Activated naive CD4-positive, alpha-beta T cell treated with anti-CD3 and anti-CD28 coated beads, Interleukin-2, amount 50 U/mL, for 24 hours (primary cell): ENCODE results near the gene GAB1.
A peak's percentile ranks its signal among the peaks of the same experiment; 100 is the strongest.

Source experiments
- H3K27ac Mint-ChIP-seq: one replicate; pipeline ENCODE4 v1.8.0; 2021; ENCODE audit warnings: mild to moderate bottlenecking, mixed read lengths
- H3K27me3 Mint-ChIP-seq: one replicate; pipeline ENCODE4 v1.8.0; 2021; ENCODE audit warnings: mixed read lengths
- H3K36me3 Mint-ChIP-seq: one replicate; pipeline ENCODE4 v1.8.0; 2021; ENCODE audit warnings: mixed read lengths
- H3K4me1 Mint-ChIP-seq: one replicate; pipeline ENCODE4 v1.8.0; 2021; ENCODE audit warnings: mixed read lengths
- H3K4me3 Mint-ChIP-seq: one replicate; pipeline ENCODE4 v1.8.0; 2021; ENCODE audit warnings: mild to moderate bottlenecking, mixed read lengths
- H3K9me3 Mint-ChIP-seq: one replicate; pipeline ENCODE4 v1.8.0; 2021; ENCODE audit warnings: mixed read lengths

The GAB1 gene

GRCh38 chr4:143498021-143498420, 161.3 kb downstream of the GAB1 start:
- no peaks in the 10 kb centered on the region for H3K9me3 Mint-ChIP-seq
- no peaks in the 10 kb centered on the region for H3K36me3 Mint-ChIP-seq
- H3K27ac Mint-ChIP-seq: no peak overlapping the region
- no peak overlapping the region for H3K4me3 Mint-ChIP-seq
- no peaks in the 10 kb centered on the region for H3K4me1 Mint-ChIP-seq
- no peaks in the 10 kb centered on the region for H3K27me3 Mint-ChIP-seq

GRCh38 chr4:143502231-143502630, 165.6 kb downstream of the GAB1 start:
- H3K36me3 Mint-ChIP-seq: no peaks in the 10 kb centered on the region
- no peak overlapping the region for H3K4me3 Mint-ChIP-seq
- H3K9me3 Mint-ChIP-seq: no peaks in the 10 kb centered on the region
- no peaks in the 10 kb centered on the region for H3K4me1 Mint-ChIP-seq
- H3K27me3 Mint-ChIP-seq: no peaks in the 10 kb centered on the region
- no peak overlapping the region for H3K27ac Mint-ChIP-seq

GRCh38 chr4:143506031-143506430, 169.4 kb downstream of the GAB1 start:
- Mint-ChIP-seq H3K4me3 (no peak overlapping the region), H3K4me1 (no peaks in the 10 kb centered on the region), H3K36me3 (no peaks in the 10 kb centered on the region), H3K9me3 (no peaks in the 10 kb centered on the region), H3K27ac (no peak overlapping the region), H3K27me3 (peaks cover 1% of the 10 kb centered on the region)

GRCh38 chr4:143511906-143512305, 175.2 kb downstream of the GAB1 start:
- Mint-ChIP-seq H3K36me3 (peaks cover 9% of the 10 kb centered on the region), H3K9me3 (no peaks in the 10 kb centered on the region), H3K27ac (no peak overlapping the region), H3K4me1 (peaks cover 22% of the 10 kb centered on the region), H3K4me3 (peak overlapping the region; percentile 62), H3K27me3 (peaks cover 1% of the 10 kb centered on the region)

GRCh38 chr4:143512978-143513313, 176.3 kb downstream of the GAB1 start:
- Mint-ChIP-seq H3K36me3 (peaks cover 12% of the 10 kb centered on the region), H3K27ac (peak overlapping the region; percentile 99), H3K27me3 (peaks cover 1% of the 10 kb centered on the region), H3K9me3 (no peaks in the 10 kb centered on the region), H3K4me1 (peaks cover 32% of the 10 kb centered on the region), H3K4me3 (peak overlapping the region; percentile 96)

- Mint-ChIP-seq H3K27ac (peak within 1 kb of the TSS; percentile 99), H3K27me3 (no peaks in the 10 kb centered on the region), H3K4me1 (peaks cover 38% of the 10 kb centered on the region), H3K9me3 (no peaks in the 10 kb centered on the region), H3K4me3 (peak within 1 kb of the TSS; percentile 96), H3K36me3 (peaks cover 12% of the 10 kb centered on the region)
These were observed 176.9 kb downstream of the GAB1 start, which contains the start of gene SMARCA5 for GRCh38 chr4:143513314-143514168. TSS of gene SMARCA5 (plus strand) at chr4:143513702. CDS start at chr4:143513925, 223 bp downstream.

- Mint-ChIP-seq H3K27me3 (no peaks in the 10 kb centered on the region), H3K4me1 (peaks cover 44% of the 10 kb centered on the region), H3K9me3 (no peaks in the 10 kb centered on the region), H3K36me3 (peaks cover 14% of the 10 kb centered on the region), H3K27ac (peak overlapping the region; percentile 99), H3K4me3 (peak overlapping the region; percentile 96)
These were observed 177.5 kb downstream of the GAB1 start for GRCh38 chr4:143514169-143514495.

- Mint-ChIP-seq H3K4me3 (peak overlapping the region; percentile 96), H3K27me3 (no peaks in the 10 kb centered on the region), H3K36me3 (peaks cover 18% of the 10 kb centered on the region), H3K4me1 (peaks cover 48% of the 10 kb centered on the region), H3K27ac (peak overlapping the region; percentile 99), H3K9me3 (no peaks in the 10 kb centered on the region)
These were observed 177.8 kb downstream of the GAB1 start for GRCh38 chr4:143514497-143514896.

GRCh38 chr4:143514901-143515300, 178.2 kb downstream of the GAB1 start:
- peaks cover 52% of the 10 kb centered on the region for H3K4me1 Mint-ChIP-seq
- peak overlapping the region; percentile 75 for H3K27ac Mint-ChIP-seq

GRCh38 chr4:143515905-143516304, 179.2 kb downstream of the GAB1 start:
- H3K27me3 Mint-ChIP-seq: no peaks in the 10 kb centered on the region
- peak overlapping the region; percentile 89 for H3K27ac Mint-ChIP-seq
- H3K36me3 Mint-ChIP-seq: peaks cover 23% of the 10 kb centered on the region
- H3K4me1 Mint-ChIP-seq: peaks cover 59% of the 10 kb centered on the region
- peak overlapping the region; percentile 96 for H3K4me3 Mint-ChIP-seq
- H3K9me3 Mint-ChIP-seq: no peaks in the 10 kb centered on the region

More at GRCh38 chr4:143514901-143515300, 178.2 kb downstream of the GAB1 start:
- Mint-ChIP-seq H3K9me3 (no peaks in the 10 kb centered on the region), H3K27me3 (no peaks in the 10 kb centered on the region), H3K36me3 (peaks cover 22% of the 10 kb centered on the region), H3K4me3 (peak overlapping the region; percentile 96)

GRCh38 chr4:143517764-143518163, 181.1 kb downstream of the GAB1 start:
- Mint-ChIP-seq H3K27me3 (no peaks in the 10 kb centered on the region), H3K27ac (no peak overlapping the region), H3K36me3 (peaks cover 26% of the 10 kb centered on the region), H3K4me1 (peaks cover 72% of the 10 kb centered on the region), H3K4me3 (peak overlapping the region; percentile 96), H3K9me3 (no peaks in the 10 kb centered on the region)
